Thymus (tissue), 11 donors: ENCODE measurements around the gene VPS37C. TPM values are rescaled to one million over a fixed set of nuclear protein-coding genes. Genes with fewer than 3 reads are reported as not detected.

Experiments used
- DNase-seq, 9 donors: peaks; one replicate each; pipeline ENCODE4 v3.0.0-alpha.2; 2013; ENCODE audit warnings: low spot score in 9 of 9, low read depth in 6 of 9, missing footprints in 1 of 9
- H3K27ac ChIP-seq, 2 donors: one replicate each; pipeline ENCODE4 v1.5.1; 2013; ENCODE audit warnings: control low read depth in 1 of 2, low read depth in 1 of 2, low read length in 1 of 2, mild to moderate bottlenecking in 1 of 2, moderate library complexity in 1 of 2
- H3K27me3 ChIP-seq, 2 donors: one replicate each; pipeline ENCODE4 v1.5.1; 2013; ENCODE audit warnings: low read length in 1 of 2; ENCODE audit not compliant: control insufficient read depth in 2 of 2, insufficient read depth in 1 of 2
- H3K36me3 ChIP-seq, 2 donors: one replicate each; pipeline ENCODE4 v1.5.1; 2013; ENCODE audit warnings: low read length in 1 of 2, mild to moderate bottlenecking in 1 of 2, moderate library complexity in 1 of 2; ENCODE audit not compliant: control insufficient read depth in 2 of 2, insufficient read depth in 2 of 2
- H3K4me1 ChIP-seq, 2 donors: one replicate each; pipeline ENCODE4 v1.5.1; 2013; ENCODE audit warnings: low read length in 2 of 2; ENCODE audit not compliant: control insufficient read depth in 2 of 2, insufficient read depth in 2 of 2
- H3K4me3 ChIP-seq, 2 donors: one replicate each; pipeline ENCODE4 v1.5.1; 2013; ENCODE audit warnings: low read length in 2 of 2, control low read depth in 1 of 2, mild to moderate bottlenecking in 1 of 2
- H3K9me3 ChIP-seq, 2 donors: one replicate each; pipeline ENCODE4 v1.5.1; 2013; ENCODE audit warnings: low read length in 1 of 2, mild to moderate bottlenecking in 1 of 2; ENCODE audit not compliant: control insufficient read depth in 2 of 2, insufficient read depth in 1 of 2
- WGBS: extraction: QIAGEN DNeasy Blood & Tissue Kit; methylation state at CpG from one replicate; pipeline ENCODE4 v1.1.7; 2013; 5-methylcytosine and 5-hydroxymethylcytosine counted together
- polyA plus RNA-seq: library from polyadenylated mRNA; stranded (reverse); fragments of 200-250 nt; gene quantifications from one replicate; pipeline ENCODE4 v1.2.3, GENCODE V29; 2013
- total RNA-seq: library from RNA; stranded (reverse); fragments of 120-200 nt; gene quantifications from one replicate; pipeline ENCODE4 v1.2.4, GENCODE V29; 2013
- donor health status: healthy.

Gene VPS37C
- total and polyA plus RNA-seq, 2 donors: 3.5 to 9.4 TPM

DNA sequence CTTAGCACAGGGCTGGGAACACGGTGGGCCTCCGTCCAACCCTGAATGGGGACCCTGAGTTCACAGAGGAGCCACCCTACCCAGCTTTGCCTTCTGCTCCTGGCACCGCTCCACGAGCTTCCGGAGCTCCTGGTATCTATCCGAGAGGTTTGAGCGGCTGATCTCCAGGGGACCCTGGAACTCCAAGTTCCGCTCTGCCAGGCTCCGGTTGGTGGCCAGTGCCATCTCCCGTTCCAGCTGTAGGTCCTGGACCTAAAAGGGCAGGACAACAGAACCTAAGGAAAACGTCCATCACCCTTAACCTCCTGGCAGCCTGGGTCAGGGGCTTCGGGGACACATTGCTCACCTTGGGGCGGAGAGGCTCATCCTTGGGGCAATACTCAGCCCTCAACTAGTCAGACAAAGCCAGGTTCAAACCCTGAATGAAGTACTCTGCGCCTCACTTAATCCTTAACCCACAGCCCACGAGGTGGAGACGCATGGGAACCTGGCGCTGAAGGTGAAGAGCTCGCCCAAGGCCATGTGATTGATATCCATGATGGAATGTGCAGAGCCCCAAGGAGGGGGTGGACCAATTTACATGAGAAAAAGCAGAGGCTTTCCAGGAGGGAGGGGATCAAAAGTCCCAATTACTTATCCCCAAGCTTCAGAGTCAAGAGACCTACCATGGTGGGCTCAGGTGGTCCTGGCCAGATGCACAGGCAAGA lies 27.1 kb downstream of the VPS37C start:
- H3K36me3 ChIP-seq: peaks cover 19 to 23% of the 10 kb centered on the region in 2 donors
- peaks cover 13 to 21% of the 10 kb centered on the region in 2 donors for H3K4me1 ChIP-seq
- H3K9me3 ChIP-seq: no peaks in the 10 kb centered on the region
- no peaks in the 10 kb centered on the region for H3K27me3 ChIP-seq
- no peak overlapping the region for H3K27ac ChIP-seq
- WGBS: 97% methylated on average over 18 of the region's 18 CpGs
- no peak for DNase-seq
- no peak overlapping the region for H3K4me3 ChIP-seq

- peaks cover 11 to 19% of the 10 kb centered on the region in 2 donors for H3K4me1 ChIP-seq
- DNase-seq: no peak
- H3K9me3 ChIP-seq: no peaks in the 10 kb centered on the region
- no peak overlapping the region for H3K4me3 ChIP-seq
- H3K36me3 ChIP-seq: peaks cover 19 to 22% of the 10 kb centered on the region in 2 donors
- H3K27me3 ChIP-seq: no peaks in the 10 kb centered on the region
- 94% methylated on average over 7 of the region's 7 CpGs for WGBS
- H3K27ac ChIP-seq: no peak overlapping the region
Observed at GRCh38 chr11:61133145-61133544, 28.1 kb downstream of the VPS37C start.

DNA sequence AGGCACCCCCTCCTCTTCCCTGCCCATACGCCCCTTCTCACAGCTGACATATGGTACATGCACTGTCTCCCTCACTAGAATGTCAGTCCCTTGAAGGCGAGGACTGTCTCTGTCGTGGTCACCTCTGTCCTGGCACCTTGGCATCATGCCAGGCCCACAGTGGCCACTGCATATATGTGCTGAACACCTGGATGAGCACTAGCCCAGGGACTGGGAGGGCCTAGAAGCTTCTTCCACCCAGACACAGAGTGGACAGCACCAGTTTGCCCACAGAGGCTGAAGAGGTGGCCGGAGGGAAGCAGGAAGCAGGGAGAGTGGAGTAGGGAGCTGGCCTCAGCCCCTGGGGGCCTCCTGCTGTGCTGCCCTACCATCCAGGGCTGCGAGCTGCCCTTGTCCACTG lies 28.6 kb downstream of the VPS37C start:
- no peaks in the 10 kb centered on the region for H3K9me3 ChIP-seq
- no peaks in the 10 kb centered on the region for H3K27me3 ChIP-seq
- H3K4me1 ChIP-seq: peaks cover 11 to 19% of the 10 kb centered on the region in 2 donors
- no peak for DNase-seq
- H3K4me3 ChIP-seq: no peak overlapping the region
- H3K36me3 ChIP-seq: peaks cover 19 to 25% of the 10 kb centered on the region in 2 donors
- WGBS: 95% methylated on average over 5 of the region's 5 CpGs
- no peak overlapping the region for H3K27ac ChIP-seq

DNA sequence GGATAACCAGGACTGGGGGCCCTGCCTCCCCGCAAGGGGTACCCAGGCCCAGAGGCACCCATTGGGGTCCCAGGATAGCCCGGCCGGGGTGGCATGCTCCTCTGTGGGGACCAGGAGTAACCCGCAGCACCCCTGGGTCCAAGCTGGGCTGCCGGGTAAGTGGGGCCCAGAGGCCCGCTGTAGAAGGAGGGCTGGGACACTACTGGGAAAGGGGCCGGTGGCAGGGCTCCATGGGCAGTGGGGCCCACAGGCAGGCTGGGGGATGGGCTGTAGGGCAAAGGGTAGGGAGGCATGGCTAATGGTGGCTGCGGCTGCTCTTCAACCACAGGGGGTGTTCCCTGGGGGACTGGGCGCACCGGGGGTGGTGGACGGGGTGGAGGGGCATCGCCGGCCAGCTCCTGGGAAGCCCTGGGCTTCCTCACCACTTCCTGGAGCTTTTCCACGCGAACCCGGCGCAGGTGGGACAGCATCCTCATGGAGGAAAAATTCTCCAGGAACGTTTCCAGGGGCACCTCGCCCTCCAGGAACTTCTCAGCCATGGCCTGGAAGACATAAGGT lies 29.1 kb downstream of the VPS37C start:
- DNase-seq: no peak
- WGBS: 97% methylated on average over 19 of the region's 19 CpGs

DNA sequence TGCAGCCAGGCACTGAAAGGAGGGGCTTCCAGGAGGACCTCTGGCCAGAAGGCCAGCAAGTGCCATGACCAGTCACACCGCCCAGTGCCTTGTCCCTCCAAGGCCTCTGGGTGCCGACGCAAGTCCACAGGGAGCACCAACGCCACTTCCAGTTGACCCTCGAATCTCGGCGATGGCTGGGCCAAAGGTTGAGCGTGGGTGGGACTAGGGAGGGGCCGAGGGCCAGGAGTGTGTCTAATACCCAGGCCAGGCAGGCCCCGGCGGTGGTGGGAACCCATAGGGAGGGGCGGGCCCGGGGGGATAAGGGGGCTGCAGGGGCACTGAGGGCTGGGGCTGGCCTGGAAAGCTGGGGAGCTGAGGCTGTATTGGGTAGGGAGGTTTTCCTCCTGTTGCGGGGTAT lies 29.6 kb downstream of the VPS37C start:
- Histone ChIP-seq H3K27ac (no peak overlapping the region), H3K36me3 (peaks cover 28 to 30% of the 10 kb centered on the region in 2 donors), H3K4me3 (no peak overlapping the region), H3K9me3 (no peaks in the 10 kb centered on the region), H3K27me3 (no peaks in the 10 kb centered on the region), H3K4me1 (peaks cover 11 to 19% of the 10 kb centered on the region in 2 donors)
- WGBS: 97% methylated on average over 14 of the region's 14 CpGs
- no peak for DNase-seq

More for the DNA sequence above, 29.1 kb downstream of the VPS37C start:
- H3K9me3 ChIP-seq: no peaks in the 10 kb centered on the region
- H3K27me3 ChIP-seq: no peaks in the 10 kb centered on the region
- no peak overlapping the region for H3K4me3 ChIP-seq
- peaks cover 24 to 25% of the 10 kb centered on the region in 2 donors for H3K36me3 ChIP-seq
- peaks cover 11 to 19% of the 10 kb centered on the region in 2 donors for H3K4me1 ChIP-seq
- no peak overlapping the region for H3K27ac ChIP-seq

DNA sequence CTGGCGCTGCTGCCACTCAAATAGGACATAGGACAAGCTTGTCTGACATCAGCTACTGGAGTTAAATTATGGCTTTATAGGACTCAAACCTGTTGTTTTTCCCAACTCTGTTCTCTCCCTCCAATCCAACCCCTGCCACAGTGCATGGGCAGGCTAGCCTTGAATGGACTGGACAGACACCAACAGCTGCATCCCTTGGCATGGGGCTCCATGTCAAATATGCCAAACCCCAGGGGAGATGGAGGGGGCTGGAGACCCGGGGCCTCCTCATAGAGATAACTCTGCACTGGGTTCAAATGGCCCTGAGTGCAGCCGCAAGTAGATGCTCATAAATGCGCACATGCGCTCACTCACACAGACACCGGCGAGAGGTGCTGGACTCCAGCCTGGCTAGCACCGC lies 30.0 kb downstream of the VPS37C start:
- 97% methylated on average over 8 of the region's 8 CpGs for WGBS
- DNase-seq: no peak
- no peak overlapping the region for H3K27ac ChIP-seq
- peaks cover 32 to 34% of the 10 kb centered on the region in 2 donors for H3K36me3 ChIP-seq
- no peaks in the 10 kb centered on the region for H3K9me3 ChIP-seq
- no peak overlapping the region for H3K4me3 ChIP-seq
- H3K27me3 ChIP-seq: no peaks in the 10 kb centered on the region
- peaks cover 11 to 19% of the 10 kb centered on the region in 2 donors for H3K4me1 ChIP-seq

DNA sequence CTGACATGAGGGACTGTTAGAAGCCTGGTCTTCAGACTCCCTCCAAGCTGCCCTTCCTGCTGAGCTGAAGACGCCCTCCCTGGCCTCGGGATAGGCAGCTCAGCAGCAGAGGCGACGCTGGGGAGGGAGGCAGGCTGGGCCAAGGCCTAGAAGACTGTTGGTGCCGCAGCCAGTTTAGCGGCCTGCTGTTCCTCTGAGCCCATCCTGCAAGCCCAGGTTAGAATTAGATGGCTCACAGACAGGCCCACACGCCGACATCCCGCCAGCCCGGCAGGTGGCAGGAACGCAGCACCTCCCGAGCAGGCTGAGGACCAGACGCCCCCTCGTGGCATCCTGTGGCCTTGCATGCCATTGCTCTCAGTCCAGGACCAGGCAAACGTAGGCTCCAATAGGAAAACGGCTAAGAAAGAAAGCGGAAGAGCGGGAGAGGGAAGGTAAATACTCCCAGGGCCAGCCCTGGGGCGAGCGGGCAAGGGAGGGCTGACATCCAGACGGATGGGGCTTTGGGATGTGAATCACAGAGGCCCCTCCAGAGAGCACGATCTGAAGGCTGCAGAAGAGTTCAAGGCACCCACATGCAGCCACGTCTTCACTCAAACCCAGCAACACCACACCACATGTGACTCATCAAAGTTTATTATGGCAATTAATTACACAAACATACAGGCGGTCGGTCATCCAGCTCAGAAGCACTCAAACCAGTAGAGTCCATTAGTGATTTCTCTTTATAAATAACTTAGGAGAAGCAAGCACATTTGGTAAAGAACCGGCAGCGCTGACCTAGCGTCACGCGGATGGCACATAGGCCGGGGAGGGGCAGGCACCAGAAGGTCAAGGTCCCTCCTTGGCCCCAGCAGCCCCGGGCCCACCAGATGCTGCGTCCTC lies 31.3 kb downstream of the VPS37C start:
- Histone ChIP-seq H3K9me3 (no peaks in the 10 kb centered on the region), H3K27ac (no peak overlapping the region), H3K4me3 (no peak overlapping the region), H3K36me3 (peaks cover 46 to 47% of the 10 kb centered on the region in 2 donors), H3K27me3 (no peaks in the 10 kb centered on the region), H3K4me1 (peaks cover 8 to 21% of the 10 kb centered on the region in 2 donors)
- WGBS: 43% methylated on average over 33 of the region's 33 CpGs
- DNase-seq: peak; percentile 73 to 92 (median 77)

- Histone ChIP-seq H3K9me3 (no peaks in the 10 kb centered on the region), H3K36me3 (peaks cover 53 to 55% of the 10 kb centered on the region in 2 donors), H3K4me1 (peaks cover 8 to 21% of the 10 kb centered on the region in 2 donors), H3K4me3 (no peak overlapping the region), H3K27ac (no peak overlapping the region), H3K27me3 (no peaks in the 10 kb centered on the region)
- DNase-seq: peak in 1 of 9 donors; percentile 57
- 63% methylated on average over 18 of the region's 18 CpGs for WGBS
Observed at GRCh38 chr11:61128947-61129638, 32.1 kb downstream of the VPS37C start.
